ENCODE measurements around the gene IFNAR2.
A peak's percentile ranks its signal among the peaks of the same experiment; 100 is the strongest.

Gene IFNAR2

DNA sequence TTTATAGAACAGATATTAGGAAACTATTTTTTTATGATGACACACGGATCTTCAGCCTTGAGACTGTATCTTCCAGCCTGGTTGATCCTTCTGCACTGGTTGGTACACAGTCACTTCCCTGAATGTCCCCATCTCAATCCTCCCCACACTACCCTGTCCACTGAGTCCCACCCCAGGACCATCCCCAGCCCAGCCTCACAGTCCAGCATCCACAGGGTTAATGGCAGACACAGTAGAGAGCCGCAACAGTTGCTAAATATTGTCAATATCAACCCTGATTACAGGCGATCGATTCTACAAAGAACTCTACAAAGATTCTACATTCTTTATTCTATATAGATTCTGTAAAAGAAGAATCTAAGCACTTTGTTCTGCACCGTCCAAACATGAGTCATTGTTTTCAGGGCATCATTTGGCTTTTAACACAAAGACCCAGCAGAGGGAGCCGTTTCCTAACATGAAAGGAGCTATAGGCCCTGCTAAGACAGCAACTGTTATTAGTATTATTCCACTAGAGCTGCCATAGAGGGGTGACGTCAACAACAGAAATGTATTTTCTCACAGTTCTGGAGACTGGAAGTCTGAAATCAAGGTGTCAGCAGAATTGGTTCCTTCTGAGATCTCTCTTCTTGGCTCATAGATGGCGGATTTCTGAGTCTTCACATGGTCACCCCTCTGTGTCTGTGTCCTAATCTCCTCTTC is 30.1 kb upstream of the IFNAR2 start (continued):
- TF ChIP-seq ATF2 (tag by site-specific recombination; IDR thresholded peaks at IDR 0.05; ENCODE audit: low read depth), result peak; percentile 98
- TF ChIP-seq, protein P1, sequence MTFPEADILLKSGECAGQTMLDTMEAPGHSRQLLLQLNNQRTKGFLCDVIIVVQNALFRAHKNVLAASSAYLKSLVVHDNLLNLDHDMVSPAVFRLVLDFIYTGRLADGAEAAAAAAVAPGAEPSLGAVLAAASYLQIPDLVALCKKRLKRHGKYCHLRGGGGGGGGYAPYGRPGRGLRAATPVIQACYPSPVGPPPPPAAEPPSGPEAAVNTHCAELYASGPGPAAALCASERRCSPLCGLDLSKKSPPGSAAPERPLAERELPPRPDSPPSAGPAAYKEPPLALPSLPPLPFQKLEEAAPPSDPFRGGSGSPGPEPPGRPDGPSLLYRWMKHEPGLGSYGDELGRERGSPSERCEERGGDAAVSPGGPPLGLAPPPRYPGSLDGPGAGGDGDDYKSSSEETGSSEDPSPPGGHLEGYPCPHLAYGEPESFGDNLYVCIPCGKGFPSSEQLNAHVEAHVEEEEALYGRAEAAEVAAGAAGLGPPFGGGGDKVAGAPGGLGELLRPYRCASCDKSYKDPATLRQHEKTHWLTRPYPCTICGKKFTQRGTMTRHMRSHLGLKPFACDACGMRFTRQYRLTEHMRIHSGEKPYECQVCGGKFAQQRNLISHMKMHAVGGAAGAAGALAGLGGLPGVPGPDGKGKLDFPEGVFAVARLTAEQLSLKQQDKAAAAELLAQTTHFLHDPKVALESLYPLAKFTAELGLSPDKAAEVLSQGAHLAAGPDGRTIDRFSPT (tag by site-specific recombination; IDR thresholded peaks at IDR 0.05), result no peak
- peak; percentile 90 for TF ChIP-seq ZNF184 (tag by site-specific recombination; IDR thresholded peaks at IDR 0.05)
- no peak for TF ChIP-seq PRDM1 (tag by site-specific recombination; IDR thresholded peaks at IDR 0.05)
- no peak for TF ChIP-seq ZNF596 (tag by site-specific recombination; IDR thresholded peaks at IDR 0.05)
- TF ChIP-seq, protein P2, sequence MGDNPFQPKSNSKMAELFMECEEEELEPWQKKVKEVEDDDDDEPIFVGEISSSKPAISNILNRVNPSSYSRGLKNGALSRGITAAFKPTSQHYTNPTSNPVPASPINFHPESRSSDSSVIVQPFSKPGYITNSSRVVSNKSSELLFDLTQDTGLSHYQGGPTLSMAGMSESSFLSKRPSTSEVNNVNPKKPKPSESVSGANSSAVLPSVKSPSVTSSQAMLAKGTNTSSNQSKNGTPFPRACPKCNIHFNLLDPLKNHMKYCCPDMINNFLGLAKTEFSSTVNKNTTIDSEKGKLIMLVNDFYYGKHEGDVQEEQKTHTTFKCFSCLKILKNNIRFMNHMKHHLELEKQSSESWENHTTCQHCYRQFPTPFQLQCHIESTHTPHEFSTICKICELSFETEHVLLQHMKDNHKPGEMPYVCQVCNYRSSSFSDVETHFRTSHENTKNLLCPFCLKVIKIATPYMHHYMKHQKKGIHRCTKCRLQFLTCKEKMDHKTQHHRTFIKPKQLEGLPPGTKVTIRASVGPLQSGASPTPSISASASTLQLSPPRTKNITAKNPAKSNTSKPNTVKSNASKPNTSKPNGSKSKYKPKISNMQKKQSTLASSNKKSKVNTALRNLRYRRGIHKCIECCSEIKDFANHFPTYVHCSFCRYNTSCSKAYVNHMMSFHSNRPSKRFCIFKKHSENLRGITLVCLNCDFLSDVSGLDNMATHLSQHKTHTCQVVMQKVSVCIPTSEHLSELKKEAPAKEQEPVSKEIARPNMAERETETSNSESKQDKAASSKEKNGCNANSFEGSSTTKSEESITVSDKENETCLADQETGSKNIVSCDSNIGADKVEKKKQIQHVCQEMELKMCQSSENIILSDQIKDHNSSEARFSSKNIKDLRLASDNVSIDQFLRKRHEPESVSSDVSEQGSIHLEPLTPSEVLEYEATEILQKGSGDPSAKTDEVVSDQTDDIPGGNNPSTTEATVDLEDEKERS (tag by site-specific recombination; IDR thresholded peaks at IDR 0.05), result no peak
- TF ChIP-seq EGR2 (tag by site-specific recombination; IDR thresholded peaks at IDR 0.05; ENCODE audit: low read depth), result no peak
- TF ChIP-seq ZFP37 (tag by site-specific recombination; IDR thresholded peaks at IDR 0.05), result no peak
- TF ChIP-seq ZNF792 (tag by site-specific recombination; IDR thresholded peaks at IDR 0.05), result no peak
- TF ChIP-seq WT1 (tag by site-specific recombination; IDR thresholded peaks at IDR 0.05), result no peak
- TF ChIP-seq ZNF214 (tag by site-specific recombination; IDR thresholded peaks at IDR 0.05; ENCODE audit: borderline replicate concordance), result no peak
- no peak for TF ChIP-seq ZNF211 (tag by site-specific recombination; IDR thresholded peaks at IDR 0.05; ENCODE audit: low read depth)
- no peak for TF ChIP-seq ZSCAN23 (tag by site-specific recombination; IDR thresholded peaks at IDR 0.05)
- TF ChIP-seq ZNF18 (tag by site-specific recombination; IDR thresholded peaks at IDR 0.05), result no peak
- TF ChIP-seq ZNF639 (tag by site-specific recombination; IDR thresholded peaks at IDR 0.05), result peak; percentile 82; the same call in 1 of the 2 replicates
- TF ChIP-seq, protein P3, sequence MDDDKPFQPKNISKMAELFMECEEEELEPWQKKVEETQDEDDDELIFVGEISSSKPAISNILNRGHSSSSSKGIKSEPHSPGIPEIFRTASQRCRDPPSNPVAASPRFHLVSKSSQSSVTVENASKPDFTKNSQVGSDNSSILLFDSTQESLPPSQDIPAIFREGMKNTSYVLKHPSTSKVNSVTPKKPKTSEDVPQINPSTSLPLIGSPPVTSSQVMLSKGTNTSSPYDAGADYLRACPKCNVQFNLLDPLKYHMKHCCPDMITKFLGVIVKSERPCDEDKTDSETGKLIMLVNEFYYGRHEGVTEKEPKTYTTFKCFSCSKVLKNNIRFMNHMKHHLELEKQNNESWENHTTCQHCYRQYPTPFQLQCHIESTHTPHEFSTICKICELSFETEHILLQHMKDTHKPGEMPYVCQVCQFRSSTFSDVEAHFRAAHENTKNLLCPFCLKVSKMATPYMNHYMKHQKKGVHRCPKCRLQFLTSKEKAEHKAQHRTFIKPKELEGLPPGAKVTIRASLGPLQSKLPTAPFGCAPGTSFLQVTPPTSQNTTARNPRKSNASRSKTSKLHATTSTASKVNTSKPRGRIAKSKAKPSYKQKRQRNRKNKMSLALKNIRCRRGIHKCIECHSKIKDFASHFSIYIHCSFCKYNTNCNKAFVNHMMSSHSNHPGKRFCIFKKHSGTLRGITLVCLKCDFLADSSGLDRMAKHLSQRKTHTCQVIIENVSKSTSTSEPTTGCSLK (tag by site-specific recombination; IDR thresholded peaks at IDR 0.05), result no peak
- TF ChIP-seq HOXA7 (CRISPR knock-in tag; IDR thresholded peaks at IDR 0.05; ENCODE audit: borderline replicate concordance), result no peak
- no peak for TF ChIP-seq ZNF624 (tag by site-specific recombination; IDR thresholded peaks at IDR 0.05)
- TF ChIP-seq ZNF366 (tag by site-specific recombination; conservative IDR thresholded peaks at IDR 0.05), result no peak
- TF ChIP-seq ZNF248 (tag by site-specific recombination; IDR thresholded peaks at IDR 0.05), result no peak
- TF ChIP-seq ZNF2 (tag by site-specific recombination; IDR thresholded peaks at IDR 0.05), result 0 out of 2 replicates have a peak, but pooled peaks have one; percentile 60
- no peak for TF ChIP-seq ZNF791 (tag by site-specific recombination; IDR thresholded peaks at IDR 0.05)
- TF ChIP-seq ZXDB (tag by site-specific recombination; IDR thresholded peaks at IDR 0.05), result peak; percentile 54; the same call in 1 of the 2 replicates
- TF ChIP-seq ZNF354C (tag by site-specific recombination; IDR thresholded peaks at IDR 0.05; ENCODE audit: borderline replicate concordance, low read depth), result no peak
- TF ChIP-seq ZNF174 (tag by site-specific recombination; IDR thresholded peaks at IDR 0.05), result no peak
- TF ChIP-seq ZNF626 (tag by site-specific recombination; IDR thresholded peaks at IDR 0.05), result no peak
